GM19099 (cell line): ENCODE measurements around the gene CASZ1.

Source experiments
- POLR2A ChIP-seq: IDR thresholded peaks from 3 replicates; pipeline ENCODE4 v1.6.1; 2011; ENCODE audit warnings: low read depth; ENCODE audit not compliant: insufficient read length; ENCODE audit errors: extremely low read depth

CASZ1 gene

GRCh38 chr1:10589074-10589473, 207.4 kb downstream of the CASZ1 start:
- TF ChIP-seq POLR2A = no peak

GRCh38 chr1:10588640-10589039, 207.8 kb downstream of the CASZ1 start:
- TF ChIP-seq POLR2A = no peak
